ENCODE measurements around the gene ZFP36L1.
A peak's percentile ranks its signal among the peaks of the same experiment; 100 is the strongest.

ZFP36L1 gene

GRCh38 chr14:68795597-68796417 lies 2.9 kb upstream of the ZFP36L1 start:
- DNase-seq = peak; percentile 82

- peak; percentile 62 for DNase-seq
Observed at GRCh38 chr14:68794851-68795596, 2.2 kb upstream of the ZFP36L1 start.

GRCh38 chr14:68794130-68794850 lies 1.4 kb upstream of the ZFP36L1 start:
- peak; percentile 75 for DNase-seq

DNA sequence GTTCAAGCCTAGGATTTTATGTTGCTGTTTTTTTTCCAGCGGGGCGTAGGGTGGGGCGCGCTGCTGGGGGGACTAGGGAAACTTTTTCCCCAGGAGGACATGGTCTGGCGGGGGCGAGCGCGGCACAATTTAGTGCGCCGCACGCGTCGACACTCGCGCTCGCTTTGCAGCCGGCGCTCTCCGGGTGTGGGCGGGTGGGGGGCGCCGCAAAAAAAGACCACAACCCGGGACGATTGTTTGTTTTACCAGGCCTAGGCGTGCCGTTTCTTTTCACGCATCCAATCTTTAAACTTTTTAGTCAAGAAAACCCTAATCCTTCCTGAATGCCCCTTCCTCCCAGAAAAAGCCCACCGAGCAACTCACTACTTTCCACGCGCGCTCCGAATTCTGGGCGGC lies 865 bp upstream of the ZFP36L1 start:
- DNase-seq = peak; percentile 70

DNA sequence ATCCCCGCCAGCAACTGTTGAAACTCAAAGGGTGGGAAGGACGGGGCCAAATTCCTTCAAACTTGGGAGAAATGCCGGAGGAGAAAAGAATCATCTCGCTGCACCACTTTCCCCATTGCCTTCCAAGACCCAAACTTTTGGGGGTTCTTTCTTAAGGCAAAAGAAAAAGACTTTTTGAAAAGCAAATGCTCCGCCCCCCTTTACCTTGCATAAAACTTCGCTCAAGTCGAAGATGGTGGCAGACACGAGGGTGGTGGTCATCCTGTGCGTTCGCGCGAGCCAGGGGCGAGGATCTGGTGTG lies 239 bp downstream of the ZFP36L1 start:
- no peak for DNase-seq

DNA sequence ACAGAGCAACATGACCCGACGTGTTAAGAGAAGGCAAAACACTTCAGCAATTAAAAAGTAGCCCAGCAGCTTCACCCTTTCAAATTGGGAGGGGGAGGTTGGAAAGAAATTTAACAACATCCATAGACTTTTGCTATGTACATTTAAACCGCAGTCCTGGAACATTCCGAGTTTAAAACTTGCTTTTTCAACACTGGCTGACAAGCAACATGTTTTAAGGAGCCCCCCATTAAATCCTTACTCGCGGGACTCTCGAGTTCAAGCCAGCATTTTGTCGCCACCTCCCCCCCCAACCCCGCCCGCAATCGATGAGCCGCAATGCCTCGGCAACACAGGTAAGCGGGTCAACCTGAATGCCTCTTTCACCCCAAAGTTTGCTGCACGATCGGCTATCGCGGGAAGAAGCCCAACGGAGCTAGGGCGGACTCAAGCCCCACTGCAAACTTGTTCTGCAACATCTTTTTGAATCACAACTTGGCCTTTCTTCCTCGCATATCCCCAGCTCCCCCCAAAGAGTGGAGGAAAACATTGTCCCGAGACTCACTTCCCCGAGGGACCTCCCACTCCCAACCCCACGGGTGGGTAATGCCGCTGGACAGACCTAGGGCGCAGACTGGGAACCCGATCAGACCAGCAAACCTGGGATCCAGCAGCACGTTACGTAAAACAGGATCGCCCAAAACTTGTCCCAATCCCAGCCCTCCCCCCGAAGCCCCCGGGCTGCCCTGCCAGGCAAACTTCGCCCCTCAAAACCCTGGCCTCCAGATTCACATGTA lies 777 bp downstream of the ZFP36L1 start:
- peak; percentile 57 for DNase-seq

GRCh38 chr14:68791078-68791901 lies 1.6 kb downstream of the ZFP36L1 start:
- peak; percentile 57 for DNase-seq

DNA sequence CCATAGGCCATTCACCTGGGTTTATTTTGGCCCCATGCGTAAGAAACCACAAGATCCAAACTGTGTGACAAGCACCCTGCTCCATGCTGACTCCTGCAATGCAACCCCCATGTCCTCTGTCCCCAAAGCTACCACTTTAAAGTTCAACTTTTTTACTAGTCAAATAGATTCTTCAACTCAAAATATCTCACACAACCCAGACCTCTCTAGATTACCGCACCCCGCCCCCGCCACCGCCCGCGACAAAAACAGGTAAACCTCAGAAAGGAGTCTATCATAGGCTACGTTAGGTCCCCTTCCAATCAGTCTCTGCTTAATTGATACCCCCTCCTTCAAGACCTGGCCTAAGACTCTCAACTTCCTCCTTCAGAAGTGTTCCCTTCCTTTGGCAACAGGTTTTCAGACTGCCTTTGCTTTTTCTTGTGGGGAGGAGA lies 2.2 kb downstream of the ZFP36L1 start:
- peak; percentile 41 for DNase-seq

- DNase-seq = no peak
Observed at GRCh38 chr14:68789821-68790643, 2.8 kb downstream of the ZFP36L1 start.

GRCh38 chr14:68788996-68789820 lies 3.7 kb downstream of the ZFP36L1 start:
- DNase-seq = peak; percentile 94

GRCh38 chr14:68788275-68788995 lies 4.4 kb downstream of the ZFP36L1 start:
- no peak for DNase-seq

DNA sequence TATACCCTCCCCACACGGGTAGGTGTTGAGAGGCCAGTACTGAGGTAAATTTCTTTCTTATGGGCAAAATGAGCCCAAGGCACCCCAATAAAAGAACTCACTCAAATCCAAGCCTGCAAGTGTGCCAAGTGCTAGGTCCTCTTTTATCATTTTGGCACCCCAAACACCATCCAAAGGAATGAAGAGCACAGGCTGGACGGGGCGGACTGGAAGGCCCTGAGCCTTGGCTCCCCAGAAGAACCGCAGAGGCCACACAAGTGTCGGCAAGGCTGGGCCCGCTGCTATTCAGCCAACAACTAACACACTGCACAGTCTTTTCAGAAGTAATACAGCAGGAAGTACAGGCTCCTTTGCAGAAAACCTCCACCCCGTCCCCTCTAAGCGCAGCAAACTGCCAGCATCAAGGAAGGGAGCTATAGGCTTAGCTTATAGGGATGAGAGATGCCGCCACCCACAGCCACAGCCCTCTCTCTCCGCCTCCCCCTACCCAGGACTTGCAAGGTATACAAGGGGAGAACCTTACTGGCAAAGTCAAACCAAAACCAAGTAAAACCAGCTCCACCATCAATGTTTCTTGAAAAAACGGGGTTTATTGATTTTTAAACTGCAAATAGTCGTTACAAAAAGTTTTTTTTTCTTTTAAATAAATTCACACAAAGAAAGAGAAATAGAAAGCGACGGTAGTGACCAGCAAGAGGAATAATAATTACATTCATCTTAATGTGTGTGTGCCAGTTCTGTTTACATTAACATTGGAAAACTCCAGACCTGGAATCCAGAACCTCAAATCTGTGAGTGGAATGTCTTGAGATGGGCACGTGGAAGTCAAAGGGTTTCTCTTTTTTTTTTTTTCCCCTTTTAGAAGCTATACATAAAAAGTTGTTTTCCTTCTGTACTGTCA lies 5.5 kb downstream of the ZFP36L1 start:
- no peak for DNase-seq

DNA sequence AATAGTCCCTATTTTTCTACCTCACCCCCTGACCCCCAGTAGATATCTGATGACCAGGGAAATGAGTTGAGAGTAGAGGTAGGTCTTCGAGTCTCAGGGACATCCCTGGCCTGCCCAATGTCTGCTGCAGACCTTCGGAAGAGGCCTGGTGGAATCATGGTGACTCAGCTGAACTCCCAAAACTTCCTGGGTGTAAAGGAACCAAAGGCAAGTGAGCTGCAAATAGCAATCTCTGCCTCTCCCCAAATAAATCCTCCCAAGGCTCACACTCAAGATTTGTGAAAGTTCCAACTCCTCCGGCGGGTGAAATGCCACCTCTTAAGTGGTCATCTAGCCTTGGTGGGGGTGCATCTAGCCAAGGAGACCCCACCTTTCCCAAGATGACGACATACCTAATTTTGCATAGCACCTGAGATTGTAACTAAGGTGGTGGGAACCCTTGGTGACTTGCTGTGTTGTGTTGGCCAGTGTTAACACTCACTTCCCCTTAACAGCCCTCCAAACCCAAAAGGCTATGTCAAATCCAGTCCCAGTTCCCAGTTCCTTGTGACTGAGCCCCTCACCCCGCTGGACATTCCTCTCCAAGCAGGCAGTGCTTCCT lies 6.3 kb downstream of the ZFP36L1 start:
- DNase-seq = no peak

DNA sequence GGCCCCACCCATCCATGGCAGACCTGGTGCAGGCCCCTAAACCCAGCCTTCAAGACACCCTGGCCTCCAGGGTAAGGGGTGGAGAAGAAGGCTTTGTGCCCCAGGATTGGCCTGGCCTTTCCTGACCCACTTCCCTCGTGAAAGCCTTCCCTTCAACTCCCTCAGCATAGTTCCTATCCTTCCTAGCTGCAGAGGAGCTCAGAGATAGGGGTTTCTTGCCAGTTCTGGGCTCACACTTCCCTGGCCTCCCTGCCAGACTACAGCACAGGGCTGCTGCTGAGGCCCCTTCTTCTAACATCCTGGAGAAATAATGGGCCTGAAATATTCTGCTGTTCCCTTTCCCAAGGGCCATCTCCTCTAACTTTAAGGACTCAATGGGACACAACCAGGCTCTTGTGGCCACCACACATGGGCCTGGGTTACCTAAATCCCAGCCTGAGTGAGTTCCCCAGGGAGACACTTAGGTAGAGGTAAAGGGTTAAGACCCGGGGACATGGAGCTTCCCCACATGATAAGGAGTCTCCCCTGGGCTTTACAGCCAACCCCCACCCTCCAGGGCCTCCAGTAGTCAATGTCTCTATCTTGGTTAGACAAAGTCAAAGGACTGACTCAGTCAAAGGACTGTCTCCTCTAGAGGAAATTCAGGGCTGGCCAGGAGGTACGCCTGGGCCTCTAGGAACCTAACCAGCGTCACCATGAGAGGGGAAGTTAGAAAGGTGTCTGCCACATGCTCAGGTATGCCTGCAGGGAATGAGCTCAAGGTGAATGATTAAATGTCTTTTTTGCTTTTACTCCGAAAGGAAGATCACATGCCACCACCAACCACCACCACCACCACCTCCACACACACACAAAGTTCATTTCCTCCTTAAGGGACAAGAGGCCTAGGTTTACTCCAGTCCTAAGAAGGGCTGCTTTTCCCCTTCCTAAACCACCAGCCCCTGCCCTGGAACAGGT lies 7.1 kb downstream of the ZFP36L1 start:
- peak; percentile 32 for DNase-seq

DNA sequence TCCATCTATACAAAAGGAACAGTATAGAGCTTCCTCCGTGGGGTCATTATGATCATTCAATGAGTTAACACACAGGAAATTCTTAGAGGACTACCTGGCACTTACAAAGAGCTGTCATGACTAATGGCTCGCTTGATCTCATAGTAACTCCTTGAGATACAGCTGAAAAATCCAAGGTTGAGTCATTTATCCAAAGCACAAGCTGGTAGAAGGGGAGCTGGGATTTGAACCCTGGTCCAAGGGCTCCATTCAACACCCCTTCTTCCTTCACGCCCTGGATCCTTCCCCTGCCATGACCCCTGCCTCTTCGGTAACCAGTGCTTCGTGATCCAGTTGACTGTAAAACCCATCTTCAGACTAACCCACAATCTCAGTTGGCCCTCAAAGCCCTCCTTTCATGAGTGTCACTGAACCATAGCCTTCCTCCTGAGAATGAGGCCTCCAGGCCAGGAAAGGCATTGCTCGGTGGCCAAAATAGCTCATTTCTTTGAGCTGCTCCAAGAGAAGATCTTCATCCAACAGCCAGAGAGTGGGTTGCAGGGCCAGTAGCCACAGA lies 7.8 kb downstream of the ZFP36L1 start:
- no peak for DNase-seq

- DNase-seq = no peak
Observed at GRCh38 chr14:68784226-68784910, 8.5 kb downstream of the ZFP36L1 start.

All from hematopoietic multipotent progenitor cell treated with erythropoietin and hydrocortisone succinate and interleukin-3 and kit ligand, for 4 days (in vitro differentiated cells).